Smooth muscle cell (in vitro differentiated cells): ENCODE measurements around the gene GNG2. TPM values are rescaled to one million over a fixed set of nuclear protein-coding genes. Genes with fewer than 3 reads are reported as not detected.

Experiments used
- DNase-seq: peaks from one replicate; lab custom pipeline; 2025; ENCODE audit not compliant: unreplicated experiment; lab: John Stamatoyannopoulos, UW
- H2AFZ ChIP-seq: fragments of 200-600 bp; sonication (generic); 2 replicates; pipeline ENCODE4 v1.6.0; 2016; ENCODE audit warnings: antibody characterized with exemption, low read depth, mild to moderate bottlenecking
- H3F3A ChIP-seq: fragments of 200-600 bp; sonication (generic); 2 replicates; pipeline ENCODE4 v1.6.0; 2017; ENCODE audit warnings: antibody characterized with exemption, low read depth
- H3K27ac ChIP-seq: fragments of 200-600 bp; sonication (generic); 2 replicates; pipeline ENCODE4 v1.5.1; 2016; ENCODE audit warnings: low read depth, mild to moderate bottlenecking
- H3K27me3 ChIP-seq: fragments of 200-600 bp; sonication (generic); 2 replicates; pipeline ENCODE4 v1.6.1; 2016; ENCODE audit warnings: low read depth, mild to moderate bottlenecking
- H3K36me3 ChIP-seq: fragments of 200-600 bp; sonication (generic); 2 replicates; pipeline ENCODE4 v1.5.1; 2016; ENCODE audit warnings: low read depth
- H3K4me1 ChIP-seq: fragments of 200-600 bp; sonication (generic); 2 replicates; pipeline ENCODE4 v1.5.1; 2016; ENCODE audit warnings: low read depth
- H3K4me2 ChIP-seq: fragments of 200-600 bp; sonication (generic); 2 replicates; pipeline ENCODE4 v1.6.0; 2016; ENCODE audit warnings: mild to moderate bottlenecking
- H3K4me3 ChIP-seq: fragments of 200-600 bp; sonication (generic); 2 replicates; pipeline ENCODE4 v1.5.1; 2016; ENCODE audit warnings: mild to moderate bottlenecking
- H3K79me2 ChIP-seq: fragments of 200-600 bp; sonication (generic); 2 replicates; pipeline ENCODE4 v1.6.0; 2016; ENCODE audit warnings: low read depth, mild to moderate bottlenecking
- H3K9ac ChIP-seq: fragments of 200-600 bp; sonication (generic); 2 replicates; pipeline ENCODE4 v1.6.0; 2016; ENCODE audit warnings: low read depth
- H3K9me3 ChIP-seq: fragments of 200-600 bp; sonication (generic); replicated peaks from 2 replicates; pipeline ENCODE4 v1.5.1; 2016; ENCODE audit warnings: low read depth
- H4K20me1 ChIP-seq: fragments of 200-600 bp; sonication (generic); 2 replicates; pipeline ENCODE4 v1.6.0; 2016; ENCODE audit warnings: low read depth
- CTCF ChIP-seq: fragments of 200-600 bp; sonication (generic); IDR thresholded peaks from 2 replicates; pipeline ENCODE4 v1.5.1; 2017; ENCODE audit warnings: borderline replicate concordance, mild to moderate bottlenecking, antibody characterized with exemption; ENCODE audit not compliant: insufficient read depth, poor library complexity, severe bottlenecking
- WGBS: methylation state at CpG from one replicate; pipeline ENCODE4 v1.1.7; 2016; ENCODE audit warnings: low lambda C conversion rate; 5-methylcytosine and 5-hydroxymethylcytosine counted together
- polyA plus RNA-seq: library from polyadenylated mRNA; unstranded; fragments of >200 nt; fragmentation: Nextera tagmentation; extraction: Ambion mirVana; gene quantifications from 2 replicates; pipeline ENCODE4 v1.2.1, GENCODE V29; 2016
- total RNA-seq: library from RNA; depleted of rRNA; stranded (reverse); fragments of >200 nt; gene quantifications from 2 replicates; pipeline ENCODE4 v1.2.3, GENCODE V29; 2014

GNG2 gene
- total and polyA plus RNA-seq, 2 experiments from 2014 or later, result 83.6 to 128 TPM

- no peak for DNase-seq
- H3K27ac ChIP-seq, result peak overlapping the region; percentile 76
- no peaks in the 10 kb centered on the region for H3F3A ChIP-seq
- peak overlapping the region; percentile 66 for H3K4me3 ChIP-seq
- peaks cover 10% of the 10 kb centered on the region for H4K20me1 ChIP-seq
- 66% methylated on average over 1 of the region's 1 CpG for WGBS
- peak overlapping the region; percentile 2 for H3K9ac ChIP-seq
- H3K4me2 ChIP-seq, result peak overlapping the region; percentile 90
- H3K4me1 ChIP-seq, result peaks cover 61% of the 10 kb centered on the region
- H3K27me3 ChIP-seq, result no peaks in the 10 kb centered on the region
- no peak for TF ChIP-seq CTCF
- no peaks in the 10 kb centered on the region for H3K36me3 ChIP-seq
- H2AFZ ChIP-seq, result no peak overlapping the region
- peaks cover 68% of the 10 kb centered on the region for H3K79me2 ChIP-seq
- H3K9me3 ChIP-seq, result no peaks in the 10 kb centered on the region
Observed at GRCh38 chr14:51862860-51863259, 2.4 kb downstream of the GNG2 start.

- Histone ChIP-seq H3F3A (no peaks in the 10 kb centered on the region), H3K4me2 (peak overlapping the region; percentile 90), H3K4me1 (peaks cover 60% of the 10 kb centered on the region), H3K36me3 (no peaks in the 10 kb centered on the region), H2AFZ (no peak overlapping the region), H4K20me1 (peaks cover 17% of the 10 kb centered on the region), H3K79me2 (peaks cover 99% of the 10 kb centered on the region), H3K27me3 (no peaks in the 10 kb centered on the region), H3K9ac (peak overlapping the region; percentile 15), H3K9me3 (no peaks in the 10 kb centered on the region), H3K27ac (peak overlapping the region; percentile 74), H3K4me3 (no peak overlapping the region)
- WGBS, result 32% methylated on average over 5 of the region's 5 CpGs
- DNase-seq, result no peak
- no peak for TF ChIP-seq CTCF
Observed at GRCh38 chr14:51865953-51866747, 5.7 kb downstream of the GNG2 start.

- peaks cover 94% of the 10 kb centered on the region for H3K79me2 ChIP-seq
- peaks cover 17% of the 10 kb centered on the region for H4K20me1 ChIP-seq
- no peaks in the 10 kb centered on the region for H3K9me3 ChIP-seq
- peaks cover 14% of the 10 kb centered on the region for H3F3A ChIP-seq
- no peak overlapping the region for H3K9ac ChIP-seq
- peak overlapping the region; percentile 26 for H3K4me2 ChIP-seq
- 70% methylated on average over 2 of the region's 2 CpGs for WGBS
- H2AFZ ChIP-seq, result no peak overlapping the region
- H3K4me1 ChIP-seq, result peaks cover 53% of the 10 kb centered on the region
- peak overlapping the region; percentile 74 for H3K27ac ChIP-seq
- TF ChIP-seq CTCF, result no peak
- no peak for DNase-seq
- H3K27me3 ChIP-seq, result no peaks in the 10 kb centered on the region
- no peaks in the 10 kb centered on the region for H3K36me3 ChIP-seq
- no peak overlapping the region for H3K4me3 ChIP-seq
Observed at GRCh38 chr14:51867741-51868140, 7.3 kb downstream of the GNG2 start.

- Histone ChIP-seq H3K36me3 (no peaks in the 10 kb centered on the region), H4K20me1 (peaks cover 17% of the 10 kb centered on the region), H3K27ac (peak overlapping the region; percentile 44), H3F3A (peaks cover 14% of the 10 kb centered on the region), H3K79me2 (peaks cover 87% of the 10 kb centered on the region), H2AFZ (no peak overlapping the region), H3K9me3 (no peaks in the 10 kb centered on the region), H3K4me1 (peaks cover 51% of the 10 kb centered on the region), H3K9ac (no peak overlapping the region), H3K4me3 (no peak overlapping the region), H3K4me2 (peak overlapping the region; percentile 26), H3K27me3 (no peaks in the 10 kb centered on the region)
- DNase-seq, result no peak
- WGBS, result 97% methylated on average over 2 of the region's 2 CpGs
- no peak for TF ChIP-seq CTCF
Observed at GRCh38 chr14:51868405-51868804, 8.0 kb downstream of the GNG2 start.
